ENCODE results near the gene ARF4. TPM values are rescaled to one million over a fixed set of nuclear protein-coding genes. Genes with fewer than 3 reads are reported as not detected.

Gene ARF4
- total RNA-seq, 1 experiment from 2014 or later = 117 TPM

DNA sequence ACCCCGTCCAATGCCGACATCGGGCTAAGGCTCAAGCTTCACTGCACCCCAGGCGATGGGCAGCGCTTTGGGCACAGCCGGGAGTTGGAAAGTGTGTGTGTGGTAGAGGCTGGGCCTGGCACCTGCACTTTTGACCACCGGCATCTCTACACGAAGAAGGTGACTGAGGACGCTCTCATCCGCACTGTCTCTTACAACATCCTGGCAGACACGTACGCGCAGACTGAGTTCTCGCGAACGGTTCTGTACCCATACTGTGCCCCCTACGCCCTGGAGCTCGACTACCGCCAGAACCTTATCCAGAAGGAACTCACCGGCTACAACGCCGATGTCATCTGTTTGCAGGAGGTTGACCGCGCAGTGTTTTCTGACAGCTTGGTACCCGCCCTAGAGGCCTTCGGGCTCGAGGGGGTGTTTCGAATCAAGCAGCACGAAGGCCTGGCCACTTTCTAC, 40.0 kb downstream of the ARF4 start:
- TF ChIP-seq, protein P1, sequence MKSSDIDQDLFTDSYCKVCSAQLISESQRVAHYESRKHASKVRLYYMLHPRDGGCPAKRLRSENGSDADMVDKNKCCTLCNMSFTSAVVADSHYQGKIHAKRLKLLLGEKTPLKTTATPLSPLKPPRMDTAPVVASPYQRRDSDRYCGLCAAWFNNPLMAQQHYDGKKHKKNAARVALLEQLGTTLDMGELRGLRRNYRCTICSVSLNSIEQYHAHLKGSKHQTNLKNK (CRISPR knock-in tag; IDR thresholded peaks at IDR 0.05) = no peak
- TF ChIP-seq RELA (CRISPR knock-in tag; IDR thresholded peaks at IDR 0.05; ENCODE audit: borderline replicate concordance) (no peak), RORB (CRISPR knock-in tag; IDR thresholded peaks at IDR 0.05) (no peak), SMAD4 (CRISPR knock-in tag; IDR thresholded peaks at IDR 0.05) (no peak), ZNF263 (CRISPR knock-in tag; IDR thresholded peaks at IDR 0.05; ENCODE audit: low read depth) (no peak), ZNF138 (CRISPR knock-in tag; conservative IDR thresholded peaks at IDR 0.05) (no peak), ZNF219 (CRISPR knock-in tag; IDR thresholded peaks at IDR 0.05; ENCODE audit: borderline replicate concordance) (no peak), ZNF416 (CRISPR knock-in tag; IDR thresholded peaks at IDR 0.05) (no peak)
- TF ChIP-seq, protein P2, sequence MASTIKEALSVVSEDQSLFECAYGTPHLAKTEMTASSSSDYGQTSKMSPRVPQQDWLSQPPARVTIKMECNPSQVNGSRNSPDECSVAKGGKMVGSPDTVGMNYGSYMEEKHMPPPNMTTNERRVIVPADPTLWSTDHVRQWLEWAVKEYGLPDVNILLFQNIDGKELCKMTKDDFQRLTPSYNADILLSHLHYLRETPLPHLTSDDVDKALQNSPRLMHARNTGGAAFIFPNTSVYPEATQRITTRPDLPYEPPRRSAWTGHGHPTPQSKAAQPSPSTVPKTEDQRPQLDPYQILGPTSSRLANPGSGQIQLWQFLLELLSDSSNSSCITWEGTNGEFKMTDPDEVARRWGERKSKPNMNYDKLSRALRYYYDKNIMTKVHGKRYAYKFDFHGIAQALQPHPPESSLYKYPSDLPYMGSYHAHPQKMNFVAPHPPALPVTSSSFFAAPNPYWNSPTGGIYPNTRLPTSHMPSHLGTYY (CRISPR knock-in tag; IDR thresholded peaks at IDR 0.05) = no peak
- TF ChIP-seq, protein P3, sequence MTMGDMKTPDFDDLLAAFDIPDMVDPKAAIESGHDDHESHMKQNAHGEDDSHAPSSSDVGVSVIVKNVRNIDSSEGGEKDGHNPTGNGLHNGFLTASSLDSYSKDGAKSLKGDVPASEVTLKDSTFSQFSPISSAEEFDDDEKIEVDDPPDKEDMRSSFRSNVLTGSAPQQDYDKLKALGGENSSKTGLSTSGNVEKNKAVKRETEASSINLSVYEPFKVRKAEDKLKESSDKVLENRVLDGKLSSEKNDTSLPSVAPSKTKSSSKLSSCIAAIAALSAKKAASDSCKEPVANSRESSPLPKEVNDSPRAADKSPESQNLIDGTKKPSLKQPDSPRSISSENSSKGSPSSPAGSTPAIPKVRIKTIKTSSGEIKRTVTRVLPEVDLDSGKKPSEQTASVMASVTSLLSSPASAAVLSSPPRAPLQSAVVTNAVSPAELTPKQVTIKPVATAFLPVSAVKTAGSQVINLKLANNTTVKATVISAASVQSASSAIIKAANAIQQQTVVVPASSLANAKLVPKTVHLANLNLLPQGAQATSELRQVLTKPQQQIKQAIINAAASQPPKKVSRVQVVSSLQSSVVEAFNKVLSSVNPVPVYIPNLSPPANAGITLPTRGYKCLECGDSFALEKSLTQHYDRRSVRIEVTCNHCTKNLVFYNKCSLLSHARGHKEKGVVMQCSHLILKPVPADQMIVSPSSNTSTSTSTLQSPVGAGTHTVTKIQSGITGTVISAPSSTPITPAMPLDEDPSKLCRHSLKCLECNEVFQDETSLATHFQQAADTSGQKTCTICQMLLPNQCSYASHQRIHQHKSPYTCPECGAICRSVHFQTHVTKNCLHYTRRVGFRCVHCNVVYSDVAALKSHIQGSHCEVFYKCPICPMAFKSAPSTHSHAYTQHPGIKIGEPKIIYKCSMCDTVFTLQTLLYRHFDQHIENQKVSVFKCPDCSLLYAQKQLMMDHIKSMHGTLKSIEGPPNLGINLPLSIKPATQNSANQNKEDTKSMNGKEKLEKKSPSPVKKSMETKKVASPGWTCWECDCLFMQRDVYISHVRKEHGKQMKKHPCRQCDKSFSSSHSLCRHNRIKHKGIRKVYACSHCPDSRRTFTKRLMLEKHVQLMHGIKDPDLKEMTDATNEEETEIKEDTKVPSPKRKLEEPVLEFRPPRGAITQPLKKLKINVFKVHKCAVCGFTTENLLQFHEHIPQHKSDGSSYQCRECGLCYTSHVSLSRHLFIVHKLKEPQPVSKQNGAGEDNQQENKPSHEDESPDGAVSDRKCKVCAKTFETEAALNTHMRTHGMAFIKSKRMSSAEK (CRISPR knock-in tag; IDR thresholded peaks at IDR 0.05; ENCODE audit: borderline replicate concordance) = no peak
- TF ChIP-seq, protein P4, sequence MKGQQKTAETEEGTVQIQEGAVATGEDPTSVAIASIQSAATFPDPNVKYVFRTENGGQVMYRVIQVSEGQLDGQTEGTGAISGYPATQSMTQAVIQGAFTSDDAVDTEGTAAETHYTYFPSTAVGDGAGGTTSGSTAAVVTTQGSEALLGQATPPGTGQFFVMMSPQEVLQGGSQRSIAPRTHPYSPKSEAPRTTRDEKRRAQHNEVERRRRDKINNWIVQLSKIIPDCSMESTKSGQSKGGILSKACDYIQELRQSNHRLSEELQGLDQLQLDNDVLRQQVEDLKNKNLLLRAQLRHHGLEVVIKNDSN (CRISPR knock-in tag; IDR thresholded peaks at IDR 0.05) = no peak
- TF ChIP-seq, protein P5, sequence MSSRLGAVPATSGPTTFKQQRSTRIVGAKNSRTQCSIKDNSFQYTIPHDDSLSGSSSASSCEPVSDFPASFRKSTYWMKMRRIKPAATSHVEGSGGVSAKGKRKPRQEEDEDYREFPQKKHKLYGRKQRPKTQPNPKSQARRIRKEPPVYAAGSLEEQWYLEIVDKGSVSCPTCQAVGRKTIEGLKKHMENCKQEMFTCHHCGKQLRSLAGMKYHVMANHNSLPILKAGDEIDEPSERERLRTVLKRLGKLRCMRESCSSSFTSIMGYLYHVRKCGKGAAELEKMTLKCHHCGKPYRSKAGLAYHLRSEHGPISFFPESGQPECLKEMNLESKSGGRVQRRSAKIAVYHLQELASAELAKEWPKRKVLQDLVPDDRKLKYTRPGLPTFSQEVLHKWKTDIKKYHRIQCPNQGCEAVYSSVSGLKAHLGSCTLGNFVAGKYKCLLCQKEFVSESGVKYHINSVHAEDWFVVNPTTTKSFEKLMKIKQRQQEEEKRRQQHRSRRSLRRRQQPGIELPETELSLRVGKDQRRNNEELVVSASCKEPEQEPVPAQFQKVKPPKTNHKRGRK (CRISPR knock-in tag; IDR thresholded peaks at IDR 0.05; ENCODE audit: borderline replicate concordance) = no peak
- H3K4me3 Mint-ChIP-seq = peak overlapping the region; percentile 95
- peaks cover 15% of the 10 kb centered on the region for H3K36me3 Mint-ChIP-seq
- peaks cover 10% of the 10 kb centered on the region for H3K27me3 Mint-ChIP-seq (ENCODE audit: low read depth)
- peaks cover 18% of the 10 kb centered on the region for H3K4me1 Mint-ChIP-seq
- POLR2A ChIA-PET = interaction anchor here (1.3 to 2.0 kb wide), 2 partner anchors 40 to 160 kb away, joined by 3 to 7 read pairs; partner anchors contain the start of gene ARF4
- H3K27ac Mint-ChIP-seq = peak overlapping the region; percentile 41; the same call in 1 of the 2 replicates
- peak; percentile 17 for DNase-seq (ENCODE audit: low spot score)
- no peaks in the 10 kb centered on the region for H3K9me3 Mint-ChIP-seq
- CTCF ChIA-PET = interaction anchor here (0.7 to 2.1 kb wide), 4 partner anchors 8 to 160 kb away, joined by 3 to 13 read pairs (median 4); partner anchors contain the start of gene DNAH12
- ATAC-seq = peak; percentile 19

DNA sequence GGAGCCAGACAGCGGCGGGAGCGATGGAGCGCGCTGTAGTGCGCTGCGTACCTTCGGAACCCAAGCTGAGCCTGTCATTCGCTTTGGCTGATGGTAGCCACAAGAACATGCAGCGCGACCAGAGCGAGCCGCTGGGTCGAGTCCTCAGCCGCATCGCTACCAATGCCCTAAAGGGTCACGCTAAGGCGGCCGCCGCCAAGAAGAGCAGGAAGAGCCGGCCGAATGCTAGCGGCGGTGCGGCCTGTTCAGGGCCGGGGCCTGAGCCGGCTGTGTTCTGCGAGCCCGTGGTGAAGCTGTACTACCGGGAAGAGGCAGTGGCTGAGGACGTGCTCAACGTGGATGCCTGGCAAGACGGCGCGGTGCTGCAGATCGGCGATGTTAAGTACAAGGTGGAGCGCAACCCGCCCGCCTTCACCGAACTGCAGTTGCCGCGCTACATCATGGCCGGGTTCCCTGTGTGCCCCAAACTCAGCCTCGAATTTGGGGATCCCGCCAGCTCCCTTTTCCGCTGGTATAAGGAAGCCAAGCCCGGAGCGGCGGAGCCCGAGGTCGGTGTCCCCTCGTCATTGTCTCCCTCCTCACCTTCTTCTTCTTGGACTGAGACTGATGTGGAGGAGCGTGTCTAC, 40.6 kb downstream of the ARF4 start:
- ATAC-seq (peak; percentile 32), DNase-seq (ENCODE audit: low spot score) (no peak)
- CTCF ChIA-PET = interaction anchor here (0.7 to 2.1 kb wide), 4 partner anchors 7 to 159 kb away, joined by 3 to 13 read pairs (median 4); partner anchors contain the start of gene DNAH12
- Mint-ChIP-seq H3K27ac (peak overlapping the region; percentile 41; the same call in 1 of the 2 replicates), H3K4me3 (peak overlapping the region; percentile 95), H3K4me1 (peaks cover 18% of the 10 kb centered on the region), H3K9me3 (no peaks in the 10 kb centered on the region), H3K27me3 (ENCODE audit: low read depth) (peaks cover 10% of the 10 kb centered on the region), H3K36me3 (peaks cover 15% of the 10 kb centered on the region)
- POLR2A ChIA-PET = interaction anchor here (1.3 to 2.0 kb wide), 3 partner anchors 12 to 159 kb away, joined by 3 to 11 read pairs (median 7); partner anchors contain the start of genes ARF4 and DNAH12
- TF ChIP-seq NFE2L1 (CRISPR knock-in tag; IDR thresholded peaks at IDR 0.05) (peak; percentile 24; the same call in 1 of the 2 replicates), ZNF263 (CRISPR knock-in tag; IDR thresholded peaks at IDR 0.05; ENCODE audit: low read depth) (no peak), MYBL2 (CRISPR knock-in tag; IDR thresholded peaks at IDR 0.05) (no peak; the same call in 1 of the 2 replicates), ZNF416 (CRISPR knock-in tag; IDR thresholded peaks at IDR 0.05) (no peak), OVOL2 (CRISPR knock-in tag; IDR thresholded peaks at IDR 0.05; ENCODE audit: borderline replicate concordance) (no peak), ZNF138 (CRISPR knock-in tag; conservative IDR thresholded peaks at IDR 0.05) (no peak)
- TF ChIP-seq, protein P6, sequence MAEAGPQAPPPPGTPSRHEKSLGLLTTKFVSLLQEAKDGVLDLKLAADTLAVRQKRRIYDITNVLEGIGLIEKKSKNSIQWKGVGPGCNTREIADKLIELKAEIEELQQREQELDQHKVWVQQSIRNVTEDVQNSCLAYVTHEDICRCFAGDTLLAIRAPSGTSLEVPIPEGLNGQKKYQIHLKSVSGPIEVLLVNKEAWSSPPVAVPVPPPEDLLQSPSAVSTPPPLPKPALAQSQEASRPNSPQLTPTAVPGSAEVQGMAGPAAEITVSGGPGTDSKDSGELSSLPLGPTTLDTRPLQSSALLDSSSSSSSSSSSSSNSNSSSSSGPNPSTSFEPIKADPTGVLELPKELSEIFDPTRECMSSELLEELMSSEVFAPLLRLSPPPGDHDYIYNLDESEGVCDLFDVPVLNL (CRISPR knock-in tag; IDR thresholded peaks at IDR 0.05; ENCODE audit: borderline replicate concordance, low read depth) = 0 out of 2 replicates have a peak, but pooled peaks have one; percentile 38
- TF ChIP-seq, protein P7, sequence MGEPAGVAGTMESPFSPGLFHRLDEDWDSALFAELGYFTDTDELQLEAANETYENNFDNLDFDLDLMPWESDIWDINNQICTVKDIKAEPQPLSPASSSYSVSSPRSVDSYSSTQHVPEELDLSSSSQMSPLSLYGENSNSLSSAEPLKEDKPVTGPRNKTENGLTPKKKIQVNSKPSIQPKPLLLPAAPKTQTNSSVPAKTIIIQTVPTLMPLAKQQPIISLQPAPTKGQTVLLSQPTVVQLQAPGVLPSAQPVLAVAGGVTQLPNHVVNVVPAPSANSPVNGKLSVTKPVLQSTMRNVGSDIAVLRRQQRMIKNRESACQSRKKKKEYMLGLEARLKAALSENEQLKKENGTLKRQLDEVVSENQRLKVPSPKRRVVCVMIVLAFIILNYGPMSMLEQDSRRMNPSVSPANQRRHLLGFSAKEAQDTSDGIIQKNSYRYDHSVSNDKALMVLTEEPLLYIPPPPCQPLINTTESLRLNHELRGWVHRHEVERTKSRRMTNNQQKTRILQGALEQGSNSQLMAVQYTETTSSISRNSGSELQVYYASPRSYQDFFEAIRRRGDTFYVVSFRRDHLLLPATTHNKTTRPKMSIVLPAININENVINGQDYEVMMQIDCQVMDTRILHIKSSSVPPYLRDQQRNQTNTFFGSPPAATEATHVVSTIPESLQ (CRISPR knock-in tag; IDR thresholded peaks at IDR 0.05) = no peak
- TF ChIP-seq, protein P8, sequence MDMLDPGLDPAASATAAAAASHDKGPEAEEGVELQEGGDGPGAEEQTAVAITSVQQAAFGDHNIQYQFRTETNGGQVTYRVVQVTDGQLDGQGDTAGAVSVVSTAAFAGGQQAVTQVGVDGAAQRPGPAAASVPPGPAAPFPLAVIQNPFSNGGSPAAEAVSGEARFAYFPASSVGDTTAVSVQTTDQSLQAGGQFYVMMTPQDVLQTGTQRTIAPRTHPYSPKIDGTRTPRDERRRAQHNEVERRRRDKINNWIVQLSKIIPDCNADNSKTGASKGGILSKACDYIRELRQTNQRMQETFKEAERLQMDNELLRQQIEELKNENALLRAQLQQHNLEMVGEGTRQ (CRISPR knock-in tag; IDR thresholded peaks at IDR 0.05) = no peak

All from WTC11 (cell line).